Activated gamma-delta T cell treated with Interleukin-2 at 50 U/mL for 16 hours (primary cell): ENCODE measurements around the gene DBNDD1.
"Not testable (repeated sequence)": the region's sequence is repeated elsewhere in the genome, so short reads cannot be mapped to it uniquely, and the experiment has no call there.

Experiments
- DNase-seq: peaks from one replicate; pipeline ENCODE4 v3.0.0-alpha.2; 2020

The DBNDD1 gene

GRCh38 chr16:90010676-90011507 lies 8.4 kb downstream of the DBNDD1 start:
- DNase-seq, result no peak

- DNase-seq, result no peak
Observed at GRCh38 chr16:90009172-90009899, 9.9 kb downstream of the DBNDD1 start.

GRCh38 chr16:90008708-90009145 lies 10.5 kb downstream of the DBNDD1 start:
- peak; percentile 65 for DNase-seq

DNA sequence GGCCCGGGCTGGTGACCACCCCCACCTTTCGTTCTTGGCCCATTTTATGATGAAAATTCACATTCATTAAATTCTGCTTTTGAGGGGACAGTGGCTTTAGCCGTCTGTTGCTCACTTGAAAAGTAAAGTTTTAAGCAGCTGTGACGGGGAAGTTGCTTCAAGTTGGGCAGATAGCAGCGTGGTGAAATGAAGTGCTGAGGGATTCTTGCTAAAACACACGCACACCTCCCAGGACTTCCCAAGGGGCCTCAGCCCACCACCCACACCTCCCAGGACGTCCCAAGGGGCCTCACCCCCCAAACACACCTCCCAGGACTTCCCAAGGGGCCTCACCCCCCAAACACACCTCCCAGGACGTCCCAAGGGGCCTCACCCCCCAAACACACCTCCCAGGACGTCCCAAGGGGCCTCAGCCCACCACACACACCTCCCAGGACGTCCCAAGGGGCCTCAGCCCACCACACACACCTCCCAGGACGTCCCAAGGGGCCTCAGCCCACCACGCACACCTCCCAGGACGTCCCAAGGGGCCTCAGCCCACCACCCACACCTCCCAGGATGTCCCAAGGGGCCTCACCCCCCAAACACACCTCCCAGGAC lies 11.5 kb downstream of the DBNDD1 start:
- DNase-seq, result not testable (repeated sequence)

- no peak for DNase-seq
Observed at GRCh38 chr16:90007015-90007414, 12.2 kb downstream of the DBNDD1 start.

DNA sequence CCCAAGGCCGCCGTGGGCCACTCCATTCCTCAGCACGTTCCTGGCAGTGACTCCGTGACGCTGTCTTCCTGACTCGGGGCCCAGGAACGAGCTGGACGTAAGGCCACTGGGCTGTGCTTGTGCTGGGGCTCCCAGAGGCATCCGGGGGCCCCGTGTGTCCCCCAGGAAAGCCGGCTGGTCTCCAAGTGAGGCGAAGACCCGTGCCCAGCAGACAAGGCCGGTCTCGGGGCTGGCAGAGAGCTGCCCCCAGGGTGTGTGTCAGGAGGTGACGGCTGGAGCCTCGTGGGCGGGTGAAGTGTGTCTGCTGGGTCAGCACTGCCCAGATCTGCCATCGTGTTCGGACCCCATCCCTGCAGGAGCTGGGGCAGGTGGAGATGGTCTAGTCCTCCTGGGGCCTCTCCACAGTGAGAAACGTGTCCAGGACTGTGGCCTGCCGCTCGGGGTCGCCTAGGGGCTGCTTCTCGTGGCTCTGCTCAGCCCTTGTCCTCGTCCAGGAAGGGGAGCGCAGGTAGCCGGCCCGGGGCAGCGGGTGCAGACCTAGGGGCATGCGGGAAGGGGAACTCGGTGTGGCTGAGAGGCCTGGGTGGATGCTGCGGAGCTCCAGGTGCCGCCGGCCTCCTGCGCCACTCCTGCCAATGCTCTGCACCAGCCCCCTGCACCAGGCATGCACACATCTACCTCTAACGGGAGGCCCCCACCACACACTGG lies 13.1 kb downstream of the DBNDD1 start:
- DNase-seq, result no peak

DNA sequence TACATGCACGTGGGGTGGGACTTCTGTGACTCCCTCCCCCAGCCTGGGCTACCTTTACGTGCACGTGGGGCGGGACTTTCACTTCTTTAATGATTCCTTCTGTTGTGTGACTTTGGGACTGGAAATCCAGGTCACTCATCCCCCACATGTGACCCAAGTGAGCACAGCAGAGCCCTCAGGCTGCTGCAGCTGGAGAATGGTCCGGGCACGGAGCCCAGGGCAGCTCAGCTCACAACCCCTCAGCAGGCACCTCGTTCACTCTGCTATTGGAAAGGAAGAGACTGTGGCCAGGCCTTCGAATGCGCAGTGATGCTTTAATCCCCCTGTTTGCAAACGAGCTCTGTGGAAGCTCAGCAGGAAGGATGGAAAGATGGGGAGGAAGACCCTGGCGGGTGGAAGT lies 14.7 kb downstream of the DBNDD1 start:
- no peak for DNase-seq

DNA sequence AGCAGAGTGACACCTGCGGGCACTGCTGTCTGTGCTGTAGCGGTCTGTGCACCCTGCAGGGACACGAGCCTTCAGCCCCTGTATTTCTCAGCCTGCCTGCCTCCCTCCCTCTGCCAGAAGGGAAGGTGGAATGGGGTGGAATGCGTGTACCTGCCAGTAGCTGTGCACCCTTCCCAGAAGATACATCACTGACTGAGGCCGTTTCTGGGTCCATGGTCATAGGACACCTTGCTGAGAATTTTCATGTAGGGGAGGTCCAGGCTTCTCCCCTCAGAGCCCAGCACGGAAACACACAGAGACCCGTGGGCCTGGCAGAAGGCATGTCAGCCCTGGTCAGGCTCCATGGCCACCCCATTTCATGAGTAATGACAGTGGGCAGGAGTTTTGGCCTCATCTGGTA lies 16.5 kb downstream of the DBNDD1 start:
- DNase-seq, result no peak

DNA sequence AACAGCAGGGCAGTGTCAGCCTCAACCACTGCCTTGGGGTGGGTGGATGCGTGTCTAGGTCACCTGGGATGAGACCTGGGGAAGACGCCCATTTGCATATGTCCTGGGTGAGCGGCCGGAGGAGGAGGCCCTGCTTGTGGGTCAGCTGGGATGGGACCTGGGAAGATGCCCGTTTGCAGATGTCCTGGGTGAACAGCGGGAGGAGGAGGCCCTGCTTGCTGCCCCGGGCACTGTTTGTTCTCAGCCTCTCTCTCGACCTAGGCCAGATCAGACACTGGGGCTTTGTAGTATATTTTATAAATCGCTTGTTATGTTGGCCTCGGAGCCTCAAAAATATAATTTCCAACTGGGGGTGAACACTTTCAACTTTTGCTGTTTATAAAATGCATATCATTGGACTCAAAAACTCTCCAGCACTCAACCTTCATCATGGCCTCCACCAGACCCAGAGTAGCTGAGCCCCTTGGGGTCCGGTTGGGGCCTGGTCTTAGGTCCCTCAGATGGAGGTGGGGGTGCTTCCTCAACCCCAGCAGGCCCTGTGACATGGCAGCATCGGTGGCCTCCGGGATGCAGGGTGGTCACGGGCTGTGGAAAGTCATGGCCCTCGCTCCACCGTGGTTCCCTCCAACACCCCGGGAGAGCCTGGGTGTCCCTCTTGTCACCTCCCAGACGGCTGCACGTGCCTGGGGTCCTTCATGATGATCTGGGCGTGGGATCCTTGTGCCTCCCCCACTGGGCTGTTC lies 17.3 kb downstream of the DBNDD1 start:
- DNase-seq, result no peak

GRCh38 chr16:90000733-90001427 lies 18.4 kb downstream of the DBNDD1 start:
- no peak for DNase-seq

DNA sequence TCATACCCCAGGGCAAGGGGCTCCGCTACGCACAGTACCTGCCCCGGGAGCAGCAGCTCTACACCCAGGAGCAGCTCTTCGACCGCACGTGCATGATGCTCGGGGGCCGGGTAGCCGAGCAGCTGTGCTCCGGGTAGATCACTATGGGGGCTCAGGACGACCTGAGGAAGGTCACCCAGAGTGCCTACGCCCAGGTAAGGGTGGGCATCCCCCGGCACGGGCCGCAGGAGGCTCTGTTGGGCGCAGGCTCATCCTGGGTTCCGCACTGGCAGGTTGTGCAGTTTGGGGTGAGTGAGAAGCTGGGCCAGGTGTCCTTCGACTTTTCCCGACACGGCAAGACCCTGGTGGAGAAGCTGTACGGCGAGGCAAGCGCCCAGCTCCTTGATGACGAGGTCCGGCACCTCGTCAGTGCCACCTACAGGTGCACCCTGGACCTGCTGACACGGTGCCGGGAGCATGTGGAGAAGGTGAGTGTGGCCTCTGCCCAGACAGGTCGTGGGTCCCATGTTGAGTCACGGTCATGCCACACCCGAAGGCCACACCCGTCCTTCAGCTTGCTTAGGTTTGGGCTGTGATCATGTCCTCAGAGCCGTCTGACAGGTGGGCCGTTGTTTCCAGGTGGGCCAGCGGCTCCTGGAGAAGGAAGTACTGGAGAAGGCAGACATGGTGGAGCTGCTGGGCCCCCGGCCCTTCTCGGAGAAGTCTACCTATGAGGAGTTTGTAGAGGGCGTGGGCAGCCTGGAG lies 19.3 kb downstream of the DBNDD1 start:
- no peak for DNase-seq

GRCh38 chr16:89996178-89996489 lies 23.1 kb downstream of the DBNDD1 start:
- DNase-seq, result no peak

DNA sequence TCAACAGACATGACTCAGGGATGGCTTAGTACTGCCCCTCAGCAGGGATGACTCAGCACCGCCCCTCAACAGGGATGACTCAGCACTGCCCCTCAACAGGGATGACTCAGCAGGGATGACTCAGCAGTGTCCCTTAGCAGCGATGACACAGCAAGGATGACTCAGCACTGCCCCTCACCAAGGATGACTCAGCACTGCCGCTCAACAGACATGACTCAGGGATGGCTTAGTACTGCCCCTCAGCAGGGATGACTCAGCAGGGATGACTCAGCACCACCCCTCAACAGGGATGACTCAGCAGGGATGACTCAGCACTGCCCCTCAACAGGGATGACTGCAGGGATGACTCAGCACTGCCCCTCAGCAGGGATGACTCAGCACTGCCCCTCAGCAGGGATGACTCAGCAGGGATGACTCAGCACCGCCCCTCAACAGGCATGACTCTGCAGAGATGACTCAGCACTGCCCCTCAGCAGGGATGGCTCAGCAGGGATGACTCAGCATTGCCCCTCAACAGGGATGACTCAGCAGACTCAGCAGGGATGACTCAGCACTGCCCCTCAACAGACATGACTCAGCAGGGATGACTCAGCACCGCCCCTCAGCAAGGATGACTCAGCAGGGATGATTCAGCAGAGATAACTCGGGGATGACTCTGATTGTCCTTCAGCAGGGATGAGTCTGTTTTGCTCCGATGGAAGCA lies 23.6 kb downstream of the DBNDD1 start:
- DNase-seq, result peak; percentile 39

DNA sequence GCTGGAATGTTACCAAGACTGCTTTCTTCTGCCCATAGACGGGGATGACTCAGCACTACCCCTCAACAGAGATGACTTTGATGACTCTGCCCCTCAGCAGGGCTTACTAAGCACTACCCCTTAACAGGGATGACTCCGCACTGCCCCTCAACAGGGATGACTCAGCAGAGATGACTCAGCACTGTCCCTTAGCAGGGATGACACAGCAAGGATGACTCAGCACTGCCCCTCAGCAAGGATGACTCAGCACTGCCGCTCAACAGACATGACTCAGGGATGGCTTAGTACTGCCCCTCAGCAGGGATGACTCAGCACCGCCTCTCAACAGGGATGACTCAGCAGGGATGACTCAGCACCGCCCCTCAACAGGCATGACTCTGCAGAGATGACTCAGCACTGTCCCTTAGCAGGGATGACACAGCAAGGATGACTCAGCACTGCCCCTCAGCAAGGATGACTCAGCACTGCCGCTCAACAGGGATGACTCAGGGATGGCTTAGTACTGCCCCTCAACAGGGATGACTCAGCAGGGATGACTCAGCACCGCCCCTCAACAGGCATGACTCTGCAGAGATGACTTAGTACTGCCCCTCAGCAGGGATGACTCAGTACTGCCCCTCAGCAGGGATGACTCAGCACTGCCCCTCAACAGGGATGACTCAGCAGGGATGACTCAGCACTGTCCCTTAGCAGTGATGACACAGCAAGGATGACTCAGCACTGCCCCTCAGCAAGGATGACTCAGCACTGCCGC lies 24.4 kb downstream of the DBNDD1 start:
- DNase-seq, result peak; percentile 34

GRCh38 chr16:89994389-89994720 lies 24.9 kb downstream of the DBNDD1 start:
- DNase-seq, result no peak

DNA sequence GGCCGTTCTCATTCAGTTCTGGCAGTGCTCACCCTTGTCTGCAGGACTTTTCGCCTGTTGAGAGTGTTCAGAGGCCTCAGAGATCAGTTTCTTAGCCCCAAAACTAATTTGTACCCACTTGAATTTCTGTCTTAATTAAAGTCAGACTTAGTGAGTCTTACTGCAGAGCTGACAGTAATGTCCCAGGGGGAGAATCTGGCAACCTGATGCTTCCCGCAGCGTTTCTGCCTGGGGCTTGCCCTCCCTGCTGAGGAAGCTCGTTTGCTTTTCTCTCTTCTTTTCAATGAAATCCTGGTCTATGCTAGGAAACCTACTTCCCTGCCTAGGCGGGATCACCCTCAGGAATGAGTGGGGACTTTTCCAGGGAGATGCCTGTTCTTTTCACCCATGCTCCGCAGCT lies 25.3 kb downstream of the DBNDD1 start:
- DNase-seq, result no peak

- no peak for DNase-seq
Observed at GRCh38 chr16:89993377-89993776, 25.9 kb downstream of the DBNDD1 start.

DNA sequence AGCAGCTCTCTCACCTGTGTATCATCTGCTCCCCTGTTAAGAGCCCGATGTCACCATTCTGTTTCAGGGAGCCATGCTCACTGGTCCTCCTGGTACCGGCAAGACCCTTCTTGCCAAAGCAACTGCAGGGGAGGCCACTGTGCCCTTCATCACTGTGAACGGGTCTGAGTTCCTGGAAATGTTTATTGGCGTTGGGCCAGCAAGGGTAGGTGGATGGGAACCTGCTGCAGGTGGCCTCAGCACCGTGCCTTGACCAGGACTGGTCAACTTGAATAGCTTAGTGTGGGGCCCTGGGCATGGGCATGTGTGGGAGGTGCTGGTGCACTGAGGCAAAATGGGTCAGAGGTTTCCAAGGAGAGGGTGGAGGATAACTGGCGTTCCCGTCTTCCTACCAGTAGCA lies 28.5 kb downstream of the DBNDD1 start:
- no peak for DNase-seq

GRCh38 chr16:89988951-89989350 lies 30.3 kb downstream of the DBNDD1 start:
- DNase-seq, result no peak

DNA sequence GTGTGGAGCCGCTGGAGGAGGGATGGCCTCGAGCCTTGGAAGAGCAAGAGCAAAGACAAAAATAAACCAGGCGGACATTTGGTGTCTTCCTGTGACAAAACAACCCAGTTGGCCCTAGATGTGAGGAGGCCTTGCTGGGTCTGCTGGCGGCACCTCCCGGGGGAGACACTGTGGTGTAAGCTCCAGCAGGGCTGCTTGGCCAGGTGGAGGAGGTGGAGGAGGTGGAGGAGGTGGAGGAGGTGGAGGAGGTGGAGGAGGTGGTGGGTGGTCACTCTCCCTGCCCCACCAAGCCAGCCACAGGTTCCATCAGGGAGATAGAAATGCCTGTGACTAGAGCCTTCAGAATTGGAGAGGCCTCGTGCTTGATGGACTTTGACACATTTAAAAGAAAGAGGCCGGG lies 32.1 kb downstream of the DBNDD1 start:
- no peak for DNase-seq
